ENCODE results near the gene NEDD8.

The NEDD8 gene

GRCh38 chr14:24258119-24258518 lies 26.0 kb upstream of the NEDD8 start:
- no peaks in the 10 kb centered on the region for H3K9me3 ChIP-seq (ENCODE audit: low read length)
- H3K27ac ChIP-seq (ENCODE audit: low read depth, low read length, poor library complexity, severe bottlenecking) = no peak overlapping the region
- H3K4me3 ChIP-seq (ENCODE audit: low read depth, low read length, poor library complexity, severe bottlenecking) = no peak overlapping the region
- H3K79me2 ChIP-seq (ENCODE audit: insufficient read depth, low read length) = no peaks in the 10 kb centered on the region
- no peak for TF ChIP-seq CTCF (IDR thresholded peaks at IDR 0.05; ENCODE audit: low read length)
- no peak for TF ChIP-seq EZH2 (IDR thresholded peaks at IDR 0.05; ENCODE audit: borderline replicate concordance, low read length)
- H3K9ac ChIP-seq (ENCODE audit: low read length) = no peak overlapping the region
- H3K27me3 ChIP-seq (ENCODE audit: insufficient read depth, low read length) = no peaks in the 10 kb centered on the region
- no peaks in the 10 kb centered on the region for H3K36me3 ChIP-seq (ENCODE audit: insufficient read depth, low read length)
- H3K4me1 ChIP-seq (ENCODE audit: insufficient read depth, low read length, severe bottlenecking) = no peaks in the 10 kb centered on the region
- H3K4me2 ChIP-seq (ENCODE audit: low read length) = no peak overlapping the region
- no peaks in the 10 kb centered on the region for H3K9me2 ChIP-seq (ENCODE audit: low read depth, low read length)
- no peaks in the 10 kb centered on the region for H3F3A ChIP-seq (ENCODE audit: insufficient read depth, low read length)
- H2AFZ ChIP-seq (ENCODE audit: low read length) = no peak overlapping the region
- H4K20me1 ChIP-seq (ENCODE audit: insufficient read depth, low read length) = no peaks in the 10 kb centered on the region

- no peaks in the 10 kb centered on the region for H3K9me3 ChIP-seq (ENCODE audit: low read length)
- H3K36me3 ChIP-seq (ENCODE audit: insufficient read depth, low read length) = no peaks in the 10 kb centered on the region
- no peaks in the 10 kb centered on the region for H3K4me1 ChIP-seq (ENCODE audit: insufficient read depth, low read length, severe bottlenecking)
- no peaks in the 10 kb centered on the region for H4K20me1 ChIP-seq (ENCODE audit: insufficient read depth, low read length)
- no peaks in the 10 kb centered on the region for H3K79me2 ChIP-seq (ENCODE audit: insufficient read depth, low read length)
- H3K4me2 ChIP-seq (ENCODE audit: low read length) = no peak overlapping the region
- no peaks in the 10 kb centered on the region for H3K27me3 ChIP-seq (ENCODE audit: insufficient read depth, low read length)
- H3F3A ChIP-seq (ENCODE audit: insufficient read depth, low read length) = no peaks in the 10 kb centered on the region
- TF ChIP-seq CTCF (IDR thresholded peaks at IDR 0.05; ENCODE audit: low read length) = no peak
- TF ChIP-seq EZH2 (IDR thresholded peaks at IDR 0.05; ENCODE audit: borderline replicate concordance, low read length) = no peak
- no peak overlapping the region for H3K27ac ChIP-seq (ENCODE audit: low read depth, low read length, poor library complexity, severe bottlenecking)
- no peaks in the 10 kb centered on the region for H3K9me2 ChIP-seq (ENCODE audit: low read depth, low read length)
- no peak overlapping the region for H2AFZ ChIP-seq (ENCODE audit: low read length)
- no peak overlapping the region for H3K4me3 ChIP-seq (ENCODE audit: low read depth, low read length, poor library complexity, severe bottlenecking)
- H3K9ac ChIP-seq (ENCODE audit: low read length) = no peak overlapping the region
Observed at GRCh38 chr14:24256960-24257359, 24.8 kb upstream of the NEDD8 start.

GRCh38 chr14:24255931-24256711 lies 24.0 kb upstream of the NEDD8 start:
- Histone ChIP-seq H4K20me1 (ENCODE audit: insufficient read depth, low read length) (no peaks in the 10 kb centered on the region), H3K4me1 (ENCODE audit: insufficient read depth, low read length, severe bottlenecking) (no peaks in the 10 kb centered on the region), H3F3A (ENCODE audit: insufficient read depth, low read length) (no peaks in the 10 kb centered on the region), H3K9me3 (ENCODE audit: low read length) (no peaks in the 10 kb centered on the region), H3K27ac (ENCODE audit: low read depth, low read length, poor library complexity, severe bottlenecking) (no peak overlapping the region), H3K9ac (ENCODE audit: low read length) (no peak overlapping the region), H3K4me3 (ENCODE audit: low read depth, low read length, poor library complexity, severe bottlenecking) (no peak overlapping the region), H3K79me2 (ENCODE audit: insufficient read depth, low read length) (no peaks in the 10 kb centered on the region), H3K9me2 (ENCODE audit: low read depth, low read length) (no peaks in the 10 kb centered on the region), H2AFZ (ENCODE audit: low read length) (no peak overlapping the region), H3K4me2 (ENCODE audit: low read length) (no peak overlapping the region), H3K36me3 (ENCODE audit: insufficient read depth, low read length) (no peaks in the 10 kb centered on the region), H3K27me3 (ENCODE audit: insufficient read depth, low read length) (no peaks in the 10 kb centered on the region)
- TF ChIP-seq EZH2 (IDR thresholded peaks at IDR 0.05; ENCODE audit: borderline replicate concordance, low read length) (no peak), CTCF (IDR thresholded peaks at IDR 0.05; ENCODE audit: low read length) (no peak)
